H1 (cell line): ENCODE results near the gene RBM18. TPM values are rescaled to one million over a fixed set of nuclear protein-coding genes. Genes with fewer than 3 reads are reported as not detected.
A peak's percentile ranks its signal among the peaks of the same experiment; 100 is the strongest.

Experiments
- CTCF ChIA-PET: fragments of 300-600 bp; sonication (Branson Sonifier 250); formaldehyde crosslinking; loops from one replicate; lab custom pipeline; 2021; ENCODE audit not compliant: partially characterized antibody; lab: Charles Lee
- POLR2A ChIA-PET: fragments of 300-600 bp; sonication (Branson Sonifier 250); formaldehyde crosslinking; loops from one replicate; lab custom pipeline; 2021; ENCODE audit warnings: inconsistent platforms; ENCODE audit not compliant: partially characterized antibody; lab: Charles Lee
- DNase-seq, 2 experiments: peaks; one replicate each; pipeline versions ENCODE4 v3.0.0 to v3.0.0-alpha.2; 2010 to 2022; ENCODE audit warnings: low spot score in 2 of 2, low read depth in 1 of 2, mixed read lengths in 1 of 2
- FAIRE-seq: peaks from 2 replicates; lab custom pipeline; 2011; peaks lifted over from hg19 to GRCh38; lab: Jason Lieb, UNC
- H2AFZ ChIP-seq: 2 replicates; pipeline ENCODE4 v1.8.1; 2012; ENCODE audit warnings: low read length, inconsistent platforms
- H2AK5ac ChIP-seq: 2 replicates; pipeline ENCODE4 v1.6.1; 2013; ENCODE audit warnings: low read depth, low read length
- H2BK120ac ChIP-seq: replicated peaks from 2 replicates; pipeline ENCODE3; 2013; ENCODE audit warnings: low read depth, low read length, inconsistent platforms
- H2BK12ac ChIP-seq: 2 replicates; pipeline ENCODE4 v1.6.1; 2013; ENCODE audit warnings: low read depth, low read length
- H2BK15ac ChIP-seq: 2 replicates; pipeline ENCODE4 v1.6.1; 2013; ENCODE audit warnings: low read length
- H2BK20ac ChIP-seq: 2 replicates; pipeline ENCODE4 v1.6.1; 2013; ENCODE audit warnings: low read length
- H2BK5ac ChIP-seq: 2 replicates; pipeline ENCODE4 v1.6.1; 2013; ENCODE audit warnings: low read depth, low read length
- H3K14ac ChIP-seq: 2 replicates; pipeline ENCODE4 v1.6.1; 2013; ENCODE audit warnings: inconsistent platforms; ENCODE audit not compliant: insufficient read length
- H3K18ac ChIP-seq: 2 replicates; pipeline ENCODE4 v1.6.1; 2013; ENCODE audit warnings: low read length; ENCODE audit errors: extremely low read depth
- H3K23ac ChIP-seq: 2 replicates; pipeline ENCODE4 v1.6.1; 2013; ENCODE audit warnings: inconsistent platforms; ENCODE audit not compliant: insufficient read length
- H3K23me2 ChIP-seq: 2 replicates; pipeline ENCODE4 v1.6.1; 2013; ENCODE audit warnings: low read depth, low read length
- H3K27ac ChIP-seq: 2 replicates; pipeline ENCODE4 v1.6.1; 2011; ENCODE audit warnings: low read depth, low read length, inconsistent platforms
- H3K27me3 ChIP-seq, 4 experiments: replicated peaks in 1 of 4; 1 replicate in 1 of 4; 2 replicates in 3 of 4; pipeline versions ENCODE4 v1.6.1 to v1.8.1; 2011 to 2013; ENCODE audit warnings: low read length in 3 of 4, mild to moderate bottlenecking in 3 of 4, inconsistent platforms in 2 of 4, mixed read lengths in 2 of 4, moderate library complexity in 1 of 4; ENCODE audit not compliant: control insufficient read depth in 3 of 4, insufficient read depth in 3 of 4; ENCODE audit errors: extremely low read depth in 1 of 4
- H3K36me3 ChIP-seq, 4 experiments: 2 replicates each; pipeline versions ENCODE4 v1.6.1 to v1.8.1; 2011 to 2013; ENCODE audit warnings: mild to moderate bottlenecking in 4 of 4, low read length in 3 of 4, moderate library complexity in 2 of 4, control low read depth in 1 of 4, inconsistent platforms in 1 of 4; ENCODE audit not compliant: insufficient read depth in 4 of 4, control insufficient read depth in 2 of 4
- H3K4ac ChIP-seq: replicated peaks from 2 replicates; pipeline ENCODE3; 2013; ENCODE audit warnings: low read length, low read depth, mixed read lengths, inconsistent platforms; ENCODE audit not compliant: insufficient read length
- H3K4me1 ChIP-seq, 4 experiments: replicated peaks in 1 of 4; 1 replicate in 1 of 4; 2 replicates in 3 of 4; pipeline versions ENCODE4 v1.6.1 to v1.8.1; 2011 to 2013; ENCODE audit warnings: low read length in 3 of 4, inconsistent platforms in 2 of 4, mixed read lengths in 1 of 4; ENCODE audit not compliant: insufficient read depth in 4 of 4, control insufficient read depth in 3 of 4
- H3K4me2 ChIP-seq, 2 experiments: 2 replicates each; pipeline versions ENCODE4 v1.6.1 to v1.8.1; 2011 to 2013; ENCODE audit warnings: low read depth in 2 of 2, low read length in 2 of 2, control low read depth in 1 of 2, inconsistent platforms in 1 of 2, mild to moderate bottlenecking in 1 of 2; ENCODE audit not compliant: insufficient read depth in 1 of 2
- H3K4me3 ChIP-seq, 4 experiments: fragments of 200-600, 300-600 bp in 1 of 4; sonication (generic), shearing (Covaris generic), sonication (Bioruptor Twin) in 1 of 4; 2 replicates each; pipeline versions ENCODE4 v1.5.1 to v1.8.1; 2011 to 2016; ENCODE audit warnings: low read length in 4 of 4, low read depth in 3 of 4, control low read depth in 2 of 4, inconsistent platforms in 2 of 4, mild to moderate bottlenecking in 2 of 4, mixed read lengths in 1 of 4, moderate library complexity in 1 of 4; ENCODE audit not compliant: insufficient read depth in 2 of 4; ENCODE audit errors: extremely low read depth in 1 of 4
- H3K56ac ChIP-seq: replicated peaks from 2 replicates; pipeline ENCODE3; 2013; ENCODE audit warnings: low read depth, mild to moderate bottlenecking, mixed read lengths, low read length, inconsistent platforms; ENCODE audit not compliant: insufficient read length
- H3K79me1 ChIP-seq: 2 replicates; pipeline ENCODE4 v1.6.1; 2013; ENCODE audit warnings: low read depth, low read length, control low read depth
- H3K79me2 ChIP-seq, 2 experiments: 2 replicates each; pipeline versions ENCODE4 v1.6.1 to v1.8.1; 2012 to 2013; ENCODE audit warnings: low read length in 2 of 2, mild to moderate bottlenecking in 2 of 2, inconsistent platforms in 1 of 2; ENCODE audit not compliant: insufficient read depth in 2 of 2, control insufficient read depth in 1 of 2
- H3K9ac ChIP-seq, 4 experiments: replicated peaks in 1 of 4; 1 replicate in 1 of 4; 2 replicates in 3 of 4; pipeline versions ENCODE4 v1.6.1 to v1.8.1; 2011 to 2013; ENCODE audit warnings: low read depth in 3 of 4, low read length in 3 of 4, control low read depth in 2 of 4, mild to moderate bottlenecking in 2 of 4, moderate library complexity in 2 of 4, inconsistent platforms in 1 of 4; ENCODE audit errors: extremely low read depth in 1 of 4
- H3K9me3 ChIP-seq, 2 experiments: 2 replicates each; pipeline versions ENCODE4 v1.6.1 to v1.8.1; 2012 to 2013; ENCODE audit warnings: mild to moderate bottlenecking in 2 of 2, moderate library complexity in 2 of 2, control low read depth in 1 of 2, inconsistent platforms in 1 of 2, low read depth in 1 of 2, low read length in 1 of 2, mixed read lengths in 1 of 2; ENCODE audit not compliant: insufficient read depth in 2 of 2
- H4K20me1 ChIP-seq, 2 experiments: replicated peaks in 1 of 2; 2 replicates each; pipeline versions ENCODE3 to v1.8.1; 2011 to 2013; ENCODE audit warnings: inconsistent platforms in 2 of 2, low read length in 2 of 2, mild to moderate bottlenecking in 1 of 2; ENCODE audit not compliant: insufficient read depth in 2 of 2, control insufficient read depth in 1 of 2
- H4K5ac ChIP-seq: 2 replicates; pipeline ENCODE4 v1.6.1; 2013; ENCODE audit warnings: low read length, low read depth, mixed read lengths, inconsistent platforms; ENCODE audit not compliant: insufficient read length
- H4K8ac ChIP-seq: 2 replicates; pipeline ENCODE4 v1.8.0; 2013; ENCODE audit warnings: mild to moderate bottlenecking, moderate library complexity, low read length, inconsistent platforms; ENCODE audit not compliant: insufficient read depth; ENCODE audit errors: extremely low read depth
- H4K91ac ChIP-seq: replicated peaks from 2 replicates; pipeline ENCODE3; 2013; ENCODE audit warnings: low read length, mixed read lengths, inconsistent platforms; ENCODE audit not compliant: insufficient read length
- CBX8 ChIP-seq: fragments of 300-800, 300-1000 bp; sonication (generic); IDR thresholded peaks from 2 replicates; pipeline ENCODE4 v1.7.1; 2016; ENCODE audit warnings: low read depth, low read length, borderline replicate concordance
- GABPA ChIP-seq: IDR thresholded peaks from 2 replicates; pipeline ENCODE4 v1.6.1; 2011; ENCODE audit warnings: mild to moderate bottlenecking, low read length, moderate library complexity, borderline replicate concordance; ENCODE audit not compliant: insufficient read depth
- POLR2AphosphoS5 ChIP-seq: IDR thresholded peaks from 2 replicates; pipeline ENCODE4 v1.6.1; 2011; ENCODE audit warnings: low read depth, low read length
- RBBP5 ChIP-seq: IDR thresholded peaks from 2 replicates; pipeline ENCODE4 v1.7.1; 2012; ENCODE audit warnings: low read depth, mild to moderate bottlenecking, inconsistent platforms, low read length, moderate library complexity, borderline replicate concordance
- TAF7 ChIP-seq: optimal IDR thresholded peaks from 2 replicates; pipeline ENCODE3; 2011; ENCODE audit warnings: low read depth, mild to moderate bottlenecking, inconsistent platforms, low read length, moderate library complexity, borderline replicate concordance
- TCF12 ChIP-seq: IDR thresholded peaks from 2 replicates; pipeline ENCODE4 v1.6.1; 2011; ENCODE audit warnings: low read depth, mild to moderate bottlenecking, low read length
- WGBS, 2 experiments: shearing (Covaris generic) in 1 of 2; methylation state at CpG; one replicate each; pipeline versions ENCODE4 v1.1.6 to v1.1.7; 2013 to 2015; ENCODE audit warnings: low lambda C conversion rate in 2 of 2, mixed read lengths in 2 of 2, inconsistent platforms in 1 of 2, low coverage in 1 of 2, missing lambda C conversion rate in 1 of 2; ENCODE audit not compliant: insufficient replicate concordance in 2 of 2, insufficient coverage in 1 of 2, insufficient read length in 1 of 2; ENCODE audit errors: extremely low coverage in 1 of 2, missing lambda C conversion rate in 1 of 2; 5-methylcytosine and 5-hydroxymethylcytosine counted together
- polyA plus RNA-seq, 7 experiments: library from polyadenylated mRNA; depleted of rRNA in 3 of 7; stranded (reverse) in 5 of 7; unstranded in 2 of 7; fragments of >200 nt in 5 of 7; fragments of 200-250 nt in 2 of 7; gene quantifications; 1 replicate in 5 of 7; 2 replicates in 1 of 7; 4 replicates in 1 of 7; pipeline versions ENCODE4 v1.2.1 to v1.2.3, GENCODE V29; 2011 to 2013; ENCODE audit warnings: missing spikeins in 2 of 7, mixed read lengths in 2 of 7
- total RNA-seq: library from RNA; stranded (reverse); fragmentation: NEBNext Ultra II Directional; extraction: Animal tissue kit (Norgen Biotek cat#: 25700); gene quantifications from 2 replicates; pipeline ENCODE4 v1.2.1, GENCODE V29; 2021

RBM18 gene
- total and polyA plus RNA-seq, 2 of the 8 experiments (the other 6 are each of a cell fraction or from before 2014, with no cell fraction given) = 5.9 to 14.3 TPM

- H4K5ac ChIP-seq = no peak overlapping the region
- no peak overlapping the region for H2BK5ac ChIP-seq
- no peak overlapping the region for H2AFZ ChIP-seq
- peak overlapping the region; percentile 53 for H2BK20ac ChIP-seq
- H3K9me3 ChIP-seq = no peaks in the 10 kb centered on the region
- peak overlapping the region; percentile 71; the same call in 1 of the 2 replicates for H2AK5ac ChIP-seq
- H3K79me1 ChIP-seq = no peaks in the 10 kb centered on the region
- CTCF ChIA-PET = interaction anchor here (0.8 to 8.0 kb wide), 6 partner anchors 9 to 145 kb away, joined by 3 to 43 read pairs (median 4); no protein-coding TSS in a partner anchor
- POLR2A ChIA-PET = no interaction called here
- peak overlapping the region in 1 of 4 experiments; percentile 22; a peak in 1 of 7 replicates for H3K9ac ChIP-seq
- no peak overlapping the region for H3K23ac ChIP-seq
- DNase-seq = no peak
- FAIRE-seq = no peak
- H3K23me2 ChIP-seq = no peaks in the 10 kb centered on the region
- no peak overlapping the region for H3K14ac ChIP-seq
- no peak overlapping the region; the same call in 1 of the 2 replicates for H4K8ac ChIP-seq
- H2BK120ac ChIP-seq = no peak overlapping the region
- 0 out of 2 replicates have a peak overlapping the region, but pooled peaks have one; percentile 6 for H2BK15ac ChIP-seq
- peak overlapping the region; percentile 11; the same call in 1 of the 2 replicates for H3K18ac ChIP-seq
- WGBS, 2 experiments = 91% methylated on average over 8 of the region's 8 CpGs; no CpG with 5 or more reads in 1 of the 2 experiments
- TF ChIP-seq TAF7 (no peak), POLR2AphosphoS5 (no peak), CBX8 (no peak), GABPA (no peak), TCF12 (no peak), RBBP5 (no peak)
- no peak overlapping the region for H3K27ac ChIP-seq
- H3K56ac ChIP-seq = no peak overlapping the region
- no peaks in the 10 kb centered on the region for H3K36me3 ChIP-seq
- no peaks in the 10 kb centered on the region for H3K79me2 ChIP-seq
- H4K91ac ChIP-seq = peak overlapping the region; percentile 35
- H3K4me1 ChIP-seq = peaks cover 0 to 11% (median 6%) of the 10 kb centered on the region in 4 experiments; a peak in 6 of 7 replicates
- H3K4me2 ChIP-seq = no peak overlapping the region
- H3K4ac ChIP-seq = no peak overlapping the region
- H3K4me3 ChIP-seq = no peak overlapping the region
- H2BK12ac ChIP-seq = peak overlapping the region; percentile 94; the same call in 1 of the 2 replicates
- H4K20me1 ChIP-seq = no peaks in the 10 kb centered on the region
- H3K27me3 ChIP-seq = no peaks in the 10 kb centered on the region; a peak in 1 of 7 replicates
Observed at GRCh38 chr9:122205176-122205575, 59.5 kb downstream of the RBM18 start.
